ENCODE measurements around the gene ADGRD1.

The ADGRD1 gene

GRCh38 chr12:131098178-131098981, 144.7 kb downstream of the ADGRD1 start:
- no peak for DNase-seq

GRCh38 chr12:131100031-131100674, 146.4 kb downstream of the ADGRD1 start:
- DNase-seq: no peak
- no peak overlapping the region for H3K27ac Mint-ChIP-seq
- peaks cover 0 to 5% of the 10 kb centered on the region in 2 donors for H3K4me1 Mint-ChIP-seq (ENCODE audit: low read depth in 2 of 2)
- H3K4me3 Mint-ChIP-seq: no peak overlapping the region
- H3K36me3 Mint-ChIP-seq (ENCODE audit: insufficient read depth): no peaks in the 10 kb centered on the region
- H3K27me3 Mint-ChIP-seq: no peaks in the 10 kb centered on the region
- ATAC-seq (replicated peaks): no peak
- no peaks in the 10 kb centered on the region for H3K9me3 Mint-ChIP-seq

More at GRCh38 chr12:131098178-131098981, 144.7 kb downstream of the ADGRD1 start:
- Mint-ChIP-seq H3K36me3 (ENCODE audit: insufficient read depth) (no peaks in the 10 kb centered on the region), H3K4me1 (ENCODE audit: low read depth in 2 of 2) (peaks cover 0 to 1% of the 10 kb centered on the region in 2 donors), H3K27me3 (no peaks in the 10 kb centered on the region), H3K9me3 (no peaks in the 10 kb centered on the region), H3K27ac (no peak overlapping the region), H3K4me3 (no peak overlapping the region)
- ATAC-seq (replicated peaks): no peak

- no peak overlapping the region for H3K4me3 Mint-ChIP-seq
- H3K27ac Mint-ChIP-seq: no peak overlapping the region
- DNase-seq (no peak), ATAC-seq (replicated peaks) (no peak)
- no peaks in the 10 kb centered on the region for H3K9me3 Mint-ChIP-seq
- H3K4me1 Mint-ChIP-seq (ENCODE audit: low read depth in 2 of 2): peaks cover 0 to 13% of the 10 kb centered on the region in 2 donors
- no peaks in the 10 kb centered on the region for H3K36me3 Mint-ChIP-seq (ENCODE audit: insufficient read depth)
- no peaks in the 10 kb centered on the region for H3K27me3 Mint-ChIP-seq
Measured at GRCh38 chr12:131101006-131101405, 147.3 kb downstream of the ADGRD1 start.

- H3K36me3 Mint-ChIP-seq (ENCODE audit: insufficient read depth): no peaks in the 10 kb centered on the region
- H3K27me3 Mint-ChIP-seq: no peaks in the 10 kb centered on the region
- no peak overlapping the region for H3K27ac Mint-ChIP-seq
- no peaks in the 10 kb centered on the region for H3K9me3 Mint-ChIP-seq
- no peak overlapping the region for H3K4me3 Mint-ChIP-seq
- ATAC-seq (replicated peaks) (no peak), DNase-seq (no peak)
- peaks cover 0 to 20% of the 10 kb centered on the region in 2 donors for H3K4me1 Mint-ChIP-seq (ENCODE audit: low read depth in 2 of 2)
Measured at GRCh38 chr12:131101703-131102492, 148.2 kb downstream of the ADGRD1 start.

- H3K27me3 Mint-ChIP-seq: no peaks in the 10 kb centered on the region
- no peak for ATAC-seq (replicated peaks)
- H3K4me1 Mint-ChIP-seq (ENCODE audit: low read depth in 2 of 2): peaks cover 0 to 20% of the 10 kb centered on the region in 2 donors
- DNase-seq: no peak
- no peaks in the 10 kb centered on the region for H3K9me3 Mint-ChIP-seq
- no peak overlapping the region for H3K4me3 Mint-ChIP-seq
- H3K36me3 Mint-ChIP-seq (ENCODE audit: insufficient read depth): no peaks in the 10 kb centered on the region
- H3K27ac Mint-ChIP-seq: no peak overlapping the region
Measured at GRCh38 chr12:131102493-131102931, 148.8 kb downstream of the ADGRD1 start.

- no peaks in the 10 kb centered on the region for H3K27me3 Mint-ChIP-seq
- no peak overlapping the region for H3K27ac Mint-ChIP-seq
- H3K9me3 Mint-ChIP-seq: no peaks in the 10 kb centered on the region
- no peak overlapping the region for H3K4me3 Mint-ChIP-seq
- H3K4me1 Mint-ChIP-seq (ENCODE audit: low read depth in 2 of 2): peaks cover 0 to 20% of the 10 kb centered on the region in 2 donors
- DNase-seq: no peak
- ATAC-seq (replicated peaks): no peak
- H3K36me3 Mint-ChIP-seq (ENCODE audit: insufficient read depth): no peaks in the 10 kb centered on the region
Measured at GRCh38 chr12:131102991-131103668, 149.4 kb downstream of the ADGRD1 start.

- H3K27ac Mint-ChIP-seq: no peak overlapping the region
- no peak for ATAC-seq (replicated peaks)
- no peaks in the 10 kb centered on the region for H3K27me3 Mint-ChIP-seq
- no peaks in the 10 kb centered on the region for H3K9me3 Mint-ChIP-seq
- no peak for DNase-seq
- H3K4me3 Mint-ChIP-seq: no peak overlapping the region
- no peaks in the 10 kb centered on the region for H3K36me3 Mint-ChIP-seq (ENCODE audit: insufficient read depth)
- peaks cover 0 to 20% of the 10 kb centered on the region in 2 donors for H3K4me1 Mint-ChIP-seq (ENCODE audit: low read depth in 2 of 2)
Measured at GRCh38 chr12:131103669-131104462, 150.2 kb downstream of the ADGRD1 start.

- Mint-ChIP-seq H3K36me3 (ENCODE audit: insufficient read depth) (no peaks in the 10 kb centered on the region), H3K4me1 (ENCODE audit: low read depth in 2 of 2) (peaks cover 0 to 20% of the 10 kb centered on the region in 2 donors), H3K9me3 (no peaks in the 10 kb centered on the region), H3K4me3 (peak overlapping the region; percentile 21 to 78), H3K27me3 (no peaks in the 10 kb centered on the region), H3K27ac (peak overlapping the region in 1 of 2 donors; percentile 93)
- DNase-seq (peak; percentile 73 to 78 (median 74)), ATAC-seq (replicated peaks) (peak; percentile 73)
Measured at GRCh38 chr12:131104463-131105350, 151.0 kb downstream of the ADGRD1 start.

- Mint-ChIP-seq H3K27ac (peak overlapping the region; percentile 74 to 93), H3K4me3 (peak overlapping the region; percentile 68 to 78), H3K4me1 (ENCODE audit: low read depth in 2 of 2) (peaks cover 0 to 20% of the 10 kb centered on the region in 2 donors), H3K36me3 (ENCODE audit: insufficient read depth) (no peaks in the 10 kb centered on the region), H3K27me3 (no peaks in the 10 kb centered on the region), H3K9me3 (no peaks in the 10 kb centered on the region)
- ATAC-seq (replicated peaks): no peak
- no peak for DNase-seq
Measured at GRCh38 chr12:131105351-131105735, 151.6 kb downstream of the ADGRD1 start.

- peak overlapping the region; percentile 68 to 78 for H3K4me3 Mint-ChIP-seq
- H3K27ac Mint-ChIP-seq: peak overlapping the region; percentile 74 to 93
- H3K27me3 Mint-ChIP-seq: no peaks in the 10 kb centered on the region
- H3K4me1 Mint-ChIP-seq (ENCODE audit: low read depth in 2 of 2): peaks cover 0 to 20% of the 10 kb centered on the region in 2 donors
- DNase-seq: peak; percentile 24 to 45 (median 29)
- no peaks in the 10 kb centered on the region for H3K36me3 Mint-ChIP-seq (ENCODE audit: insufficient read depth)
- peak; percentile 81 for ATAC-seq (replicated peaks)
- H3K9me3 Mint-ChIP-seq: no peaks in the 10 kb centered on the region
Measured at GRCh38 chr12:131105736-131106348, 152.1 kb downstream of the ADGRD1 start.

- Mint-ChIP-seq H3K4me3 (peak overlapping the region; percentile 68 to 78), H3K9me3 (no peaks in the 10 kb centered on the region), H3K36me3 (ENCODE audit: insufficient read depth) (no peaks in the 10 kb centered on the region), H3K27ac (peak overlapping the region; percentile 74 to 93), H3K27me3 (peaks cover 0 to 3% of the 10 kb centered on the region in 2 donors), H3K4me1 (ENCODE audit: low read depth in 2 of 2) (peaks cover 0 to 20% of the 10 kb centered on the region in 2 donors)
- DNase-seq: no peak
- no peak for ATAC-seq (replicated peaks)
Measured at GRCh38 chr12:131106349-131106941, 152.7 kb downstream of the ADGRD1 start.
